Measurements from ENCODE around the gene AP1G1. TPM values are rescaled to one million over a fixed set of nuclear protein-coding genes. Genes with fewer than 3 reads are reported as not detected.

The AP1G1 gene
- total RNA-seq, 1 donor, result 104 TPM

- peaks cover 20% of the 10 kb centered on the region for H4K20me1 ChIP-seq (ENCODE audit: insufficient read depth, low read length)
- no peak for TF ChIP-seq CTCF (IDR thresholded peaks at IDR 0.05; ENCODE audit: extremely low read depth, low read depth, low read length)
These were observed 44.8 kb upstream of the AP1G1 start for GRCh38 chr16:71853413-71853812.

GRCh38 chr16:71852561-71852960, 43.9 kb upstream of the AP1G1 start:
- no peak overlapping the region for H2AFZ ChIP-seq (ENCODE audit: low read length)
- H3K4me2 ChIP-seq (ENCODE audit: insufficient read depth, low read length), result no peak overlapping the region
- peaks cover under 1% of the 10 kb centered on the region for H3K4me1 ChIP-seq (ENCODE audit: insufficient read depth, low read length)
- no peak for TF ChIP-seq CTCF (IDR thresholded peaks at IDR 0.05; ENCODE audit: extremely low read depth, low read depth, low read length)
- H3K79me2 ChIP-seq (ENCODE audit: insufficient read depth, low read length), result peaks cover 72% of the 10 kb centered on the region
- no peak overlapping the region for H3K4me3 ChIP-seq (ENCODE audit: insufficient read depth, low read length)
- H3K27me3 ChIP-seq (ENCODE audit: insufficient read depth, low read length), result no peaks in the 10 kb centered on the region
- no peak overlapping the region for H3K27ac ChIP-seq (ENCODE audit: low read depth, low read length)
- peaks cover 20% of the 10 kb centered on the region for H4K20me1 ChIP-seq (ENCODE audit: insufficient read depth, low read length)
- H3K36me3 ChIP-seq (ENCODE audit: insufficient read depth, low read length), result peaks cover 64% of the 10 kb centered on the region
- DNase-seq (ENCODE audit: insufficient read length, low spot score, missing footprints), result no peak
- no peaks in the 10 kb centered on the region for H3K9me3 ChIP-seq (ENCODE audit: low read depth, low read length)

More at GRCh38 chr16:71853413-71853812, 44.8 kb upstream of the AP1G1 start:
- Histone ChIP-seq H3K27ac (ENCODE audit: low read depth, low read length) (no peak overlapping the region), H3K36me3 (ENCODE audit: insufficient read depth, low read length) (peaks cover 56% of the 10 kb centered on the region), H3K4me1 (ENCODE audit: insufficient read depth, low read length) (no peaks in the 10 kb centered on the region), H3K9me3 (ENCODE audit: low read depth, low read length) (no peaks in the 10 kb centered on the region), H3K4me3 (ENCODE audit: insufficient read depth, low read length) (no peak overlapping the region), H3K27me3 (ENCODE audit: insufficient read depth, low read length) (no peaks in the 10 kb centered on the region), H3K4me2 (ENCODE audit: insufficient read depth, low read length) (no peak overlapping the region), H3K79me2 (ENCODE audit: insufficient read depth, low read length) (peaks cover 65% of the 10 kb centered on the region), H2AFZ (ENCODE audit: low read length) (no peak overlapping the region)
- no peak for DNase-seq (ENCODE audit: insufficient read length, low spot score, missing footprints)

GRCh38 chr16:71852158-71852557, 43.5 kb upstream of the AP1G1 start:
- TF ChIP-seq CTCF (IDR thresholded peaks at IDR 0.05; ENCODE audit: extremely low read depth, low read depth, low read length), result no peak
- Histone ChIP-seq H3K4me1 (ENCODE audit: insufficient read depth, low read length) (peaks cover 4% of the 10 kb centered on the region), H4K20me1 (ENCODE audit: insufficient read depth, low read length) (peaks cover 24% of the 10 kb centered on the region), H3K4me2 (ENCODE audit: insufficient read depth, low read length) (no peak overlapping the region), H2AFZ (ENCODE audit: low read length) (no peak overlapping the region), H3K27ac (ENCODE audit: low read depth, low read length) (no peak overlapping the region), H3K9me3 (ENCODE audit: low read depth, low read length) (no peaks in the 10 kb centered on the region), H3K36me3 (ENCODE audit: insufficient read depth, low read length) (peaks cover 66% of the 10 kb centered on the region), H3K79me2 (ENCODE audit: insufficient read depth, low read length) (peaks cover 72% of the 10 kb centered on the region), H3K4me3 (ENCODE audit: insufficient read depth, low read length) (no peak overlapping the region), H3K27me3 (ENCODE audit: insufficient read depth, low read length) (no peaks in the 10 kb centered on the region)
- DNase-seq (ENCODE audit: insufficient read length, low spot score, missing footprints), result no peak

- H3K36me3 ChIP-seq (ENCODE audit: insufficient read depth, low read length), result peaks cover 66% of the 10 kb centered on the region
These were observed 43.1 kb upstream of the AP1G1 start for GRCh38 chr16:71851746-71852145.

More at GRCh38 chr16:71851746-71852145, 43.1 kb upstream of the AP1G1 start:
- Histone ChIP-seq H3K4me3 (ENCODE audit: insufficient read depth, low read length) (no peak overlapping the region), H3K79me2 (ENCODE audit: insufficient read depth, low read length) (peaks cover 76% of the 10 kb centered on the region), H2AFZ (ENCODE audit: low read length) (no peak overlapping the region), H3K27me3 (ENCODE audit: insufficient read depth, low read length) (no peaks in the 10 kb centered on the region), H3K4me1 (ENCODE audit: insufficient read depth, low read length) (peaks cover 8% of the 10 kb centered on the region), H3K27ac (ENCODE audit: low read depth, low read length) (no peak overlapping the region), H4K20me1 (ENCODE audit: insufficient read depth, low read length) (peaks cover 28% of the 10 kb centered on the region), H3K9me3 (ENCODE audit: low read depth, low read length) (no peaks in the 10 kb centered on the region), H3K4me2 (ENCODE audit: insufficient read depth, low read length) (no peak overlapping the region)
- no peak for DNase-seq (ENCODE audit: insufficient read length, low spot score, missing footprints)
- no peak for TF ChIP-seq CTCF (IDR thresholded peaks at IDR 0.05; ENCODE audit: extremely low read depth, low read depth, low read length)

Measured in osteoblast (primary cell).